EH (cell line): ENCODE data around the gene KIAA1614.

Source experiments
- DNase-seq: peaks from one replicate; pipeline ENCODE4 v3.0.0-alpha.2; 2015; ENCODE audit warnings: low read depth

The KIAA1614 gene

DNA sequence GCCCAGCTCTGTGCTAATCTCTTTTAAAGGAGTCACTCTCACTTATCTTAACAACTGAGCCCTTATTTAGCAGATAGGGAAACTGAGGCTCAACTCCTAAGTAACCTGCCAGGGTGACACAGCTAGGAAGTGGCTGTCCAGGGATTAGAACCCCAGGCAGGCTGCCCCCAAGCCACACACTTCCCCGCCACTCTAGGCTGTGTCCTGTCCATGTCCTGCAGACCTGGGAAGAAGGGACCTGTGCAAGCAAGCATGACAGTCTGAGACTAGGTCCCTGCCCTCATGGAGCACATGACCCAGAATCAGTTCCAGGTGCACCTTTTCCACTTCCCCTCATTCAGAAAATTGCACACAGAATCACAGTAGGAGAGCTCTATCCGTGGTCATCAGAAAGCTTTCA, 12.2 kb downstream of the KIAA1614 start:
- no peak for DNase-seq

DNA sequence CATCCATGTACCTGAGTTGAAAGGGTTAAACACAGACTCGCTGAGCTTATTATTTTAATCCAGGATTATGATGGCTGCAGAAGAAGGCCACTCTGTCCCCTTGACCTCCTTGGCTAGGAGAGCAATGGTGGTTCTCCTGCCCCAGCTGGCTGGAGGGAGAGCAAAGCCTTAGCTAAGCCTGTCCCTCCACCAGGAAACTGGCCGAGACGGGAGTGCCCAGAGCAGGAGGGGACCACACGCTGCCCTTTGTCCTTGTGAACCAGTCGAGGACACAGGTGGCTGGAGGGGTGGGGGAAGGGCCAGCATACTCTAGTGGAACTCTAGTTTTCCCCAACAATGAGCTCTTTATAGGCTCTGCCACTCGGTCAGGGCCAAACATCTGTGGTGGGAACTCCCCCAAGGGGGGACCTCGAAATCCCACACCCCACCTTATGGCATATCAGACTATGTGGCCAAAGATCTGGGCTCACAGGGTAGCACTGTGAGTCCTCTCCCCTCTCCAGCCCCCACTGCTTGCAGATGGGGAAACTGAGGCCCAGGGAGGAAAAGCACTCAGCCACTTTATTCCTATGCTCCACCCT, 12.9 kb downstream of the KIAA1614 start:
- no peak for DNase-seq

DNA sequence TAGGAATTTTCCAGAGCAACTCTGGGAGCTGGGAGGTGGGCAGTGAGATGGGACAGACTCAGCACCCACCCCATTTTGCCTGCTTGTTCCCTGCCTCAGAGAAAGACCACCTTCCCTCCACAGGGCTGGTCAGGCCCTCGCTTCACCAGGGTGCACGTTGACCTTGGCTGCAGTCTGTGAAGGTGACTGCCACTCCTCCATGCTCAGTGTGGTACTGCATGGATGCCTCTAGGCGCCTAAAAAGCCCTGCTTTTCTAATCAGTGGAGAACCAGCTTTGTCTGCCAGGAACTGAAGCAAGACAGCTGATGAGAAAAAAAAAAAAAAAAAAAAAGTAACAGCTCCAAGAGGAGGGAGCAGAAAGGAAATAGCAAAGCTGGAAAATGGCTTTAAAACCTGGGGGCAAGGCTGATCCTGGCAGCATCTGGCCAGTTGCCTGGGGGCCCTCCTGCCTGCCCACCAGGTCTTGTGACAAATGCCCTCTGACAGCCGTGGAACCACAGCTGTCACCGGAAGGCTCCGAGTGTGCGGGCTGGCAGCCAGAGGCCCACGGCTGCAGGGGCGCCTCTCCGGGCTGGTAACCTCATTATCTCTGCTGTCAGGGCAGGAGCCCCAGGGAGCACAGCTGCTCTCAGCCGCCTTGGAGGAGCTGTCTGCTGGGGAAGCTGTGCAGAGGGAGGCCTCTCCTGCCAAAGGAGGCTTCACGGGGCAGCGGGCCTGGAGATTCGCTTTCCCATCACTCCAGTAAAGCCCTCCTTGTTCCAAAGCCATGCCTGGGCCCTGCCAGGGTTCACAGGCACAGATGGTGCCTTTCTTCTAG, 13.7 kb downstream of the KIAA1614 start:
- DNase-seq: peak; percentile 68

DNA sequence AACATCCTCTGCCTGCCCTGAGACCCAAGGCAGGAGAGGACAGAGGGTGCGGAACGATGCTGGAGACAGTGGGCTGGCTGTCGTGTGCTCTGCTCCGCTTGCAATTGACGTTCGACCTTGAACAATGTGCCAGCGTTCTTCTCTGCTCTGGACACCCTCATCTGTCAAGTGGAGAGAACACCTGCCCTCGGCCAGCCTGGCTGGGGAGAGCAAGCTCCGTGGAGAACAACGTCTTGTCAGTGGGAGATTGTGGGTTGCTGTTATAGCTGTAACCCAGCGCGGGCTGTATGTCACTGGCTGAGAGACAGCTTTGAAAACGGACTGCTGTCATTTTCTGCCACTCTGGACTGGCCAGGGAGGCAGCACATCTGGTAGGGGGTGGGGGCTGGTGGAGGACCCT, 14.7 kb downstream of the KIAA1614 start:
- no peak for DNase-seq

DNA sequence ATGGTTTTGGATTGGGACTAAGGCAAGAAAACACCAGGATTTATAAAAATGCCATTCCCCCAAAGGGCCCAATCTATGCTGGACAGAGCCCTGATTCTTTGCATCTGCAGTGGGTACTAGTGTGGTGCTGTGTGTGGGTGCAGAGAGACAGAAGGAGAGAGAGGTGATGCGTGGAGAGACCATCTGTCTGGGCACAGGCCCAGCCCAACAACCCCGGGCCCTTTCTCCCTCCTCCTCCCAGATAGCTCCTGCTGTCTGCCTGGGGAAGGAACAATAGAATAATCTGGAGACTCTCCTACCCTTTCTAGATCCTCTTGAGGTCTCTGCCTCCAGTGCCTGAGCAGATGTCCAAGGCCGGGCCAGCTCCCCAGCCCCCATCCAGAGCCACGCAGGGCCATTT, 15.1 kb downstream of the KIAA1614 start:
- no peak for DNase-seq

DNA sequence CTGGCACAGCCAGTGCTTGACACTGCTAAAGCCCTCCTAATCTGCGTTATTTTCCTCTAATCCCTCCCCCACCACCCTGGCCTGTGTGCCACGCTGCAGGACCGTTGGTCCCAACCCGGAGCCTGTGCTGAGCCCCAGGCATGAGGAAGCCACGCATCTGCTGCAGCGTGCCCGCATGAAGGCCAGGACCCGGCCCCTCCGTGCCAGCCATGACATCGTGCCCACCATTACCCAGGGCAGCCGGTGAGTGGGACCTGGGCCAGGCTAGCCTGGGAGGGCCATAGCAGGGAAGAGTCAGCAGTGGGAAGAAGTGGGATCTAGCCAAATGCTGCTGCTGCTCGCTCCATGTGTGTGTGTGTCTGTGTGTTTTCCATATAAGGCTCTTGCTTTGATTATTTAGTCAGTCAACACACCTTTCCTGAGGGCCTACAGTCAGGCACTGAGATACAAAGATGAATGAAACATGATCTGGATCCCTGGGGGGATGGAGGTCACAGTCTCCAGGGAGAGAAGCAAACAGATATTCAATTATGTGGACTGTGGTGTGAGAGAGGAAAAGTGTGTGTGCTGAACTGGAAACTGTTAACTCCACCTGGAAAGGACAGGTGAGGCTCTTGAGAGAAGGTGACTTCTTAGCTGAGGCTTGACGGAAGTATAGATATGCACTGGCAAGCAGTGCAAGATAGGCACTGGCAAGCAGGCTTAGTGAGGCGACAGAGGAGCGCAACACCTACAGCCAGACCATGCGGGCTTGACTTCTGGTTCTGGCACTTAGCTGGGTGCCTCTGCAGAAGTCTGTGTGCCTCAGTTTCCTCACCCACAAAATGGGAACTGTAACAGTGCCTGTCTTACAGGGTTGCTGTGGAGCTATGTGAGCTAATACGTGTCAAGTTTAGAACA, 15.9 kb downstream of the KIAA1614 start:
- DNase-seq: no peak

DNA sequence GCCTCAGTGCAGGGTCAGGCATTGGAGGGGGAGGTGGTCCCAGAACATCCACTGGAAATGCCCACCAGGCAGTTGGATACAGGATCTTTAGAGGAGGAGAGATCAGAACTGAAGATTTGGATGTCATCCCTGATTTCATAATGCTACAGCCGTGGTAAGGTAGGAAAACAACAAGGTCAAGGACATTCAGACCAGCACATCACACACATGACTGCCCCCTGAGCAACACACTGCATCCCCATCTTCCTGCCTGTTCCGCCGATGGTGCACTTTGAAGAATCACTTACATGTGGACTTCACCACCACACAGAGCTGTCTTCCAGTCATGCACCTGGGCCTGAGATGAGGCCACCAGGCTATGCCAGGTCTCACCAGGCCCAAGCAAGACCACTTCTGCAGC, 16.7 kb downstream of the KIAA1614 start:
- no peak for DNase-seq

DNA sequence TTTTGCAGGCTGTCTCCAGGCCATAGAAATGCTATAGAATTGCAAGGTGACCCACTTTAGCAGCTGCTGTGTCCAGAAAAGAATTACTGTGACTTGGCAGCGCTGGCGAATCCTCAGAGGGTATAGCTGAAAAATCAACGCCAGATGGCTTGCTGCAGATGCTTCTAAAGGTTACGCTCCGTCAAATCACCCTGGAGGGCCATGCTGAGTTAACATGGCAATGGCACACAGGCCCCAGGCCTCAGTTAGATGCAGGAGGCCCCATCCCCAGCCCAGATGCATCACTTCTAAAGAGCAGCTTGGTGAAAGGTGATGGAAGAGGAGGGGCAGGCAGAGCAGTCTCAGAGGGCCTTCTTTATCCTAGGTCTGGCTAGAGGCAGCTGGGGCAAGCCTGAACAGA, 18.0 kb downstream of the KIAA1614 start:
- DNase-seq: no peak

DNA sequence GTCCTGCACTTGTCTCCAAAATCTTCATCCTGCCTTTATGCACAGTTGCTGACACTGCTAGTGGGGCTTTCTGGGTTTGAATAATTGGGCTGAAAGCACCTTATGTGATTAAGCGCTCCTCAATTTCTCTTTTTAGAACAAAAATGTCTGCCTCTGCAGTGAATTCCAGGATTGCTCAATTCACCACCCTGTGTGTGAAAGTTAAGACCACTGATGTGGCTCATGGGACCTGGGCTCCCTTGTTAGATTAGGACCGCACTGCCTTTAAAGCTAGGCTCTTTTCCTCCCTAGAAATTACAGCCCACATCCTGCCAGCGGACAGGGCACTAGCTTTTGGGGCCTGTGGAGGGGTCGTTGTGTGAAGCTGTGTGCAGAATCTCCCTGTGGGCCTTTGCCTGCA, 18.8 kb downstream of the KIAA1614 start:
- no peak for DNase-seq

DNA sequence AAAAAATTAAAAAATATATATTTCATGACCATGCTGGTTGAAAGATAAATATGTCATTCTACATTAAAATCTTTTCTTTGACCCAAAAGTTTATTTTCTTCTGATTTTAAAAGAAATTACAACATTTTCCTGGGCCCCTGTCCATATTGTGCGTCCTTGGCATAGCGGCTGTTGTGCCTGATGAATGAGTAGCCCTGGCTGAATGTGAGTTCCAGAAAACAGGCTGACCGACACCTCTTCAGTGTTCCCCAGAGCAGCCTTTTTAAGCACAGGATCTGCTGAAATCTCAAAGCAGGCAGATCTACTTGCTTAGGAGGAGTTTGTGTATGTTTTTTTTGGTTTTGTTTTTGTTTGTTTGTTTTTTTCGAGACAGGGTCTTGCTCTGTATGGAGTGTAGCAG, 19.7 kb downstream of the KIAA1614 start:
- DNase-seq: no peak

DNA sequence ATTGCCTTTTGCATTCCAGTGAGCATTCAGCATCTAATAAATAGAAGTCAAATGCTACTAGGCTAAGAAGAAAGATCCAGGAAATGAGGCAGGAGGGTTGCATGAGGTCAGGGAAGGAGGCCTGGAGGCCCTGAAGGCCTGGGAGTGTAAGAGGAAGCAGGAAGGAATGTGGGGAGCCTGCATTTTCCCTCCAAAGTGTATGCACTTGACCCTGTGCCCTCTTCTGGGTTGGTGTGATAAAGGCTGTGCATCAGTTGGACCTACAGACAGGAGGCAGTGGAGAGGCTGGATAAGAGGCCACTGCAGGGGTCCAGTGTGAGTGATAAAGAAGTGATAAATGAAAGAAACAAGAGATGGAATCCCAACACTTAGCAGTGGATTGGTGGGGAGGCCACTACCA, 20.4 kb downstream of the KIAA1614 start:
- peak; percentile 23 for DNase-seq

DNA sequence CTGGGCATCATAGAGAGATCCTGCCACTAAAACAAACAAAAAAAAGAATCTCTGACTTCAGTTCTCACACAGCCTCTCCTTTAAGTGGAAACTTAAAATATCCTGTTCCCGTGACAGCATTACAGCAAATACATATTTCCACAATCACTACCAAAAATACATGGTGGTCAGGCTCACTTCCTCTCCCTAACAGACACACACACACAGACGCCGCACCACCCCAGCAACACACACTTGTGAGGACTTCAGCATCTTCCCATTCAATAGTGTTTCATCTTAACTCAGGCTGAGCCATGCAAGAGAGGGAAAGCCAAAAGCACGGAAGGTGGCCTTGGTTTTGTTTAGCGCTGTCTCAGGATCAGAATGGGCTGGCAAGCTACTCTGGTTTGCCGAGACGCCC, 21.9 kb downstream of the KIAA1614 start:
- no peak for DNase-seq

DNA sequence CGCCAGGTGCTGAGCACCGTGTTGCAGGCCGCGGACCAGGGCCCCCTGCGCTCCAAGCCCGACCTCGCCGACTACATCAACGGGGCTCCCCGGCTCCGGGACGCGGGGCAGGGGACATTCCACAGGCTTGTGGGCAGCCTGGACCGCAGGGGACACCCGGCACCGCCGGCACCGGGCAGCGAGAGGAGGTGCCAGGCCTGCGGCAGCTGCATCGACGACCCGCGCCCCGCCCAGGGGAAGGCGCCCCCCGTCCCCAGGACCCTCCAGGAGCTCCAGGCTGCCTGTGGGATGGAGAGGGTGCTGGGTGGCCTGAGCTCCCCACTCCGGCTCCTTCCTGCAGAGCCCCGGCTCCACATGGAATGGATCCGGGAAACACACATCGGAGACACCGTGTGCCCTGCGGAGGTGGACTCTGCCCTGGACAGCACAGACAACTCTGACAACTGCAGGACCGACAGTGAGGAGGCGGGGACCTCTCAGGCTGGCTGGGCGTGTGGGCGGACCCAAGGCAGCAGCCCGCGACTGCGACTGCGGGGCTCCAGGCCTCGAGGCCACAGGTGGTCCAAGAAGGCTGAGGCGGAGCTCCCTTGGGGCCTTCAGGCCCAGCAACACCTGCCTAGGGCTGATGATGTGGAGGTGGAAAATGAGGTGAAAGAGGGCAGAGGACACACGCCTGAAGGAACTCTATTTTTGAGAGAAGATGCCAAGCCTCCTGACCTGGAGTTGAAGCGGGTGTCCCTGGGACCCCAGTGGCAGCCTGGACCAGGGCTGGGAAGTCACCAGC, 22.8 kb downstream of the KIAA1614 start:
- no peak for DNase-seq

DNA sequence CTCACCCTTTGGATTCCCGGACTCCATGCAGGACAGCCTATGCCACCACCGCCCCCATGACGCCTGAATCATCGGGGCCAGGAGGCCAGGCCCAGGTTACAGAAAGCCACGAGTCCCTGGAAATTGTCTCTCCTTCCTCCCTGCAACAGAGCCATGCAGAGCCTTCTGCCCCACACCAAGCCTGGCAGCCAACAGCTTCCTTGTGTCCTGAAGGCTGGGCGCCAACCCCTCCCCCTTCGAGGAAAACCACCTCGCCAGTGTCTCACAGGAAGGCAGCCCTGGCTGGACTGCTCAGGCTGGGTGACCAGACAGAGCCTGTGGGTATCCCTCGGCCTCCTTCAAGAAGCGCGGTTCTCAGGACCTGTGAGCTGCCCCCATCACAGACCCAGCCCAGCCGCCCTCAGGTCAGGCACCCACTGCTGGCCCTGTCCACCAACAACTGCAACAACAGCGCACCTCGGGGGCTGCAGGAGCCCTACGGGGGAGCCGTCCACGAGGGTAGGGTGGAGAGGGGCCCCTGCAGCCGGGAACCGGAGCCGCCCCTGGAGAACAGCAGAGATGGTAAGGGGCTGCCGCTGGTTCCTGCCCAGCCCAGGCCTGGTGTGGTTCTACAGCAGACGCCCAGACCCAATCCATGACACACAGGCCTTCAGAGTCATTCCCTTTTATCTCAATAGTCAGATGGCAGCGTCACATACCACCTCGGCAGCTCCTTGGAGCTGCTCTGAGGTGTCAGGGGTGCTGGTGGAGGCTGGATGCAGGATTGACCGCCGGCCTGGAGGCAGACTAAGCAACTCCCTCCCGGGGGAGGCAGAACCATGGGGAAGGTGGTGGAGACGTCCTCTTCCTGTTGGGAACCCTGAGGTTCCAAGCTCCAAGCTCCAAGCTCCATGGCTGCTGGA, 23.7 kb downstream of the KIAA1614 start:
- no peak for DNase-seq

DNA sequence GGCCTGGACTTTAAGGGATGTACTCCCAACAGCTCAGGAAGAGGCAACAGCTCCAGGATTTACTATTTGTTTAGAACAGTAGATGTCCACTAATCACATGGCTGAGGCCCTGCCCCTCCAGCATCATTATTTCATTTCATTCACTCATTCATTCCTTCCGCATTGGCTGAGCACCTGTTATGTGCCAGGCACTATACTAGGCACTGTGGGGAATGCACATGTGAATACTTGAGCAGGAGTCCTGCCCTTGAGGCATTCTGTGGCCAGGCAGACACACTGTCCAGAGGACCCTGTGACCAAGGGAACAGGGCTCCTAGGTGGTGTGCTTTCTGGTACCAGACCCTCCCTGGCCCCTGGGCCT, 24.3 kb downstream of the KIAA1614 start:
- no peak for DNase-seq

DNA sequence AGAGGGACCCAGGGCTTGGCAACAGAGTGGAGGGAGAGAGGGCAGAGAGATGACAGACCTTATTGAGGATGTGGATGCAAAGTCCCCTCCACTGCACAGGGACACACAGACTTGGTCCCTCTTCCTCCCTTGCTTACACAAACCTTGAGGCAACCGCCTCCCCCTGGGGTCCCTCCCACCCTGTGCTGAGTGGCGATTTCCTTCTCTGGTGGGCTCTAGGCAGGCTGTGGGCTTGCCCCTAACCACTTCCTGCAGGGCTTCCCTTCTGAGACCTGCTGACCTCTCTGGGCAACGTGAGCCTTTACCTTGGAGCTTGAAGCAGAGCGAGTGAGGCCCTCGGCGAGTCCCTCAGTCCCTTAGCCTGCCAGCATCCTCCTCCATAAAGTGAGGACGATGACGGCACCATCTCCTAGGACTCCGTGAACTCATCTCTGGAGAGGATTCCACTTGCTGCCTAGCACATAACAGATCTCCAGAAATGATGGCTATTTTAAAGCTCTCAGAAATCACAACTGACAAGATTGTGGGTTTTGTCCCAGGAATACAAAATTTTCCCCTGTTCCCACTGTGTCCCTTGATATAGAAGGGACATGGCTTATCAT, 25.0 kb downstream of the KIAA1614 start:
- no peak for DNase-seq

DNA sequence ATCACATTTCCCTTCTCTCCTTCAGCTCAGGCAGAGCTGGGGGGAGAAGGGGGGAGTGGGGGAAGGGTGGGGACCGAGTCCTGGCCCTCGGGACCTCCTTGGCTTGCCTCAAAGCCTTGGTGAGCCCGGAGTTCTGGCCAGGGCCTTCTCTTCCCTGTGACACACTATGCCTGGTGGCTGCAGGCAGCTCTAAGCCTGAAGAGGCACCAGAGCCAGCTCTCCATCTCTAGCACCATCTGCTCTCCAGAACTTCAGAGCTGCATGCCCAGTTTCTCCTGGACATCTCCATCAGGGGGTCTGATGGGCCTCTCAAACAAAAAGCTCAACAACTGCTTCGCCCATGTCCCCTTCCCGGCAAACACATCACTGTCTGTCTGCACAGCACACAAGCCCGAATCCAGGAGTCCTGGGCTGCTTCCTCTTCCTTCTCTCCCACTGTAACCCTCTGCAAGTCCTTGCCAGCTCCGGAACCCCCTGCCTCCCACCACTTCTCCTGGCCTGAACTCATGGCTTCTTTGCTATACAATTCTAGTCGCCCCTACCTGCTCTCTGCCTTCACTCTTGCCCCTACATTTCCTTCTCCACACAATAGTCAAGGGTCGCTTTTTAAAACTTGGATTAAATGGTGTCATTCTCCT, 26.5 kb downstream of the KIAA1614 start:
- no peak for DNase-seq

DNA sequence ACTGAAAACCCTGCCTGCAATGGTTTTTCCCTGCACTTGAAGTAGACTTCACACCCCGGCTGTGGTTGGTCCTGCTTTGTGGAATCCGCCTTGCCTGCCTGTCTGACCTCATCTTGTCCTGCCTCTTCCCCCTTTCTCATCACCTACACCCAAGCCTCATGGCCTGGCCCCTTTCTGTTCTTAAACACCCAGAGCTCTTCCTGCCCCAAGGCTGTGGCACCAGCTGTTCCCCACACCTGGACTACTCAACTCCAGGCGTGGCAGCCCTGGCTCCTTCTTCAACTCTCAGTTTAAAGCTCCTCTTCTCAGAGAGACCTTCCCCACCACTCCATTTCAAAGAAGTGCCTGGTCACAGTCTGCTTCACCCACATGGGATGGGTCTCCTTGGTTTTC, 27.0 kb downstream of the KIAA1614 start:
- no peak for DNase-seq

DNA sequence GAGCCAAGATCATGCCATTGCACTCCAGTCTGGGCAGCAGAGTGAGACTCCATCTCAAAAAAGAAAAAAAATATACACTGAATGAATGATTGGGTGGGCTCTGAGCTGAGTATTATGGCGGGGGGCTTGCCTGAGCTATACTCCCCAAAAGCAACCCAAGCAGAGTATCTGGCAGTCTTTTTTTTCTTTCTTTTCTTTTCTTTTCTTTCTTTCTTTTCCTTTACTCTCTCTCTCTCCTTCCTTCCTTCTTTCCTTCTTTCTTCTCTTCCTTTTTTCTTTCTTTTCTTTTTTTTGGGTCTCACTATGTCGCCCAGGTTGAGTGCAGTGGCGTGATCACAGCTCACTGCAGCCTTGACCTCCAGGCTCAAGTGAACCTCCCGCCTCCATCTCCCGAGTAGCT, 27.7 kb downstream of the KIAA1614 start:
- DNase-seq: no peak
